Caco-2 (cell line): ENCODE results near the gene PIGO. TPM values are rescaled to one million over a fixed set of nuclear protein-coding genes. Genes with fewer than 3 reads are reported as not detected.

Experiments used
- BruUV-seq: library from RNA; stranded (reverse); fragments of 400-500 nt; replicated peaks from 2 replicates; lab custom pipeline; 2021; lab: Mats Ljungman, UMichigan
- CTCF ChIA-PET: fragments of 300-600 bp; sonication (Branson Sonifier 250); formaldehyde crosslinking; loops from one replicate; lab custom pipeline; 2022; ENCODE audit warnings: antibody characterized with exemption; lab: Charles Lee
- POLR2A ChIA-PET: fragments of 300-600 bp; sonication (Branson Sonifier 250); formaldehyde crosslinking; loops from one replicate; lab custom pipeline; 2022; ENCODE audit warnings: antibody characterized with exemption; lab: Charles Lee
- DNase-seq, 2 experiments: peaks; one replicate each; pipeline versions ENCODE4 v3.0.0 to v3.0.0-alpha.2; 2020 to 2022
- H3K27me3 ChIP-seq: replicated peaks from 2 replicates; pipeline ENCODE4 v1.6.0; 2011; ENCODE audit warnings: low read length; ENCODE audit not compliant: control insufficient read depth, insufficient read depth
- H3K36me3 ChIP-seq: 2 replicates; pipeline ENCODE4 v1.5.1; 2011; ENCODE audit warnings: low read length; ENCODE audit not compliant: control insufficient read depth, insufficient read depth
- H3K4me1 ChIP-seq: fragments of 250-450 bp; sonication (Bioruptor Pico); 2 replicates; pipeline ENCODE4 v1.5.1; 2020; ENCODE audit warnings: mild to moderate bottlenecking
- H3K4me3 ChIP-seq: 2 replicates; pipeline ENCODE4 v1.5.1; 2011; ENCODE audit warnings: low read depth, mild to moderate bottlenecking, control low read depth, low read length
- H3K9me3 ChIP-seq: fragments of 250-450 bp; sonication (Bioruptor Pico); 2 replicates; pipeline ENCODE4 v1.5.1; 2020; ENCODE audit warnings: mild to moderate bottlenecking, moderate library complexity
- H3K27ac Mint-ChIP-seq: one replicate; pipeline ENCODE4 v1.8.0; 2022; ENCODE audit warnings: mixed read lengths; ENCODE audit not compliant: unreplicated experiment
- H3K27me3 Mint-ChIP-seq: one replicate; pipeline ENCODE4 v1.8.0; 2022; ENCODE audit warnings: mixed read lengths; ENCODE audit not compliant: insufficient read depth, unreplicated experiment
- H3K36me3 Mint-ChIP-seq: one replicate; pipeline ENCODE4 v1.8.0; 2022; ENCODE audit warnings: mild to moderate bottlenecking, mixed read lengths; ENCODE audit not compliant: insufficient read depth, unreplicated experiment
- H3K4me1 Mint-ChIP-seq: one replicate; pipeline ENCODE4 v1.8.0; 2022; ENCODE audit warnings: low read depth, mixed read lengths; ENCODE audit not compliant: unreplicated experiment
- H3K4me3 Mint-ChIP-seq: one replicate; pipeline ENCODE4 v1.8.0; 2022; ENCODE audit warnings: mild to moderate bottlenecking, moderate library complexity, mixed read lengths; ENCODE audit not compliant: unreplicated experiment
- H3K9me3 Mint-ChIP-seq: one replicate; pipeline ENCODE4 v1.8.0; 2022; ENCODE audit warnings: mixed read lengths; ENCODE audit not compliant: unreplicated experiment
- CTCF ChIP-seq, 2 experiments: fragments of 200-600 bp in 1 of 2; IDR thresholded peaks; 1 replicate in 1 of 2; 2 replicates in 1 of 2; pipeline versions ENCODE4 v1.5.1 to v1.8.0; 2011 to 2022; ENCODE audit warnings: antibody characterized with exemption in 1 of 2, control low read depth in 1 of 2, inconsistent platforms in 1 of 2, low read depth in 1 of 2, low read length in 1 of 2, mild to moderate bottlenecking in 1 of 2, moderate library complexity in 1 of 2; ENCODE audit not compliant: insufficient read depth in 1 of 2, severe bottlenecking in 1 of 2, unreplicated experiment in 1 of 2
- intact Hi-C: fragments of 100-400 bp; cut with micrococcal nuclease; formaldehyde crosslinking; loops from one replicate; pipeline ENCODE4 v1.10.0; 2022; ENCODE audit not compliant: unreplicated experiment
- total RNA-seq: library from RNA; stranded (reverse); gene quantifications from 2 replicates; pipeline ENCODE4 v1.2.3, GENCODE V29; 2022

The PIGO gene
- total RNA-seq, 1 experiment from 2014 or later, result 38.7 TPM

DNA sequence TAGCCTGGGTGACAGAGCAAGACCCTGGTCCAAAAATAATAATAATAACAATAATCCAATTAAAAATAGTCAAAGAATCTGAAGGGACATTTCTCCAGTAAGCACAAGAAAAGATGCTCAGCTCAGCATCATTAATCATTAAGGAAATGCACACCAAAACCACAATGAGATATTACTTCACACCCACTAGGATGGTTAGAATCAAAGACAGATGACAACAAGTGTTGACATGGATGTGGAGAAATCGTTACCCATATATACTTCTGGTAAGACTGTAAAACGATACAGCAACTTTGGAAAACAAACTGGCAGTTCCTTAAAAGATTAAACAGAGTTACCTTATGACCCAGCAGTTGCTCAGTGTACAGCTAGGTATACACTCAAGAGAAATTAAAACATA is 11.3 kb downstream of the PIGO start:
- H3K27me3 ChIP-seq, result no peaks in the 10 kb centered on the region
- intact Hi-C loops, result no loop called here
- no peak overlapping the region for H3K4me3 ChIP-seq
- POLR2A ChIA-PET, result no interaction called here
- no TSS peak for BruUV-seq
- CTCF ChIA-PET, result no interaction called here
- TF ChIP-seq CTCF (IDR thresholded peaks at IDR 0.05; ENCODE audit: insufficient read depth in 1 of 2, low read depth in 1 of 2, low read length in 1 of 2, severe bottlenecking in 1 of 2, unreplicated experiment in 1 of 2), result no peak
- H3K27me3 Mint-ChIP-seq, result no peaks in the 10 kb centered on the region
- no peak overlapping the region for H3K27ac Mint-ChIP-seq
- H3K9me3 Mint-ChIP-seq, result no peaks in the 10 kb centered on the region
- H3K36me3 ChIP-seq, result no peaks in the 10 kb centered on the region
- no peaks in the 10 kb centered on the region for H3K9me3 ChIP-seq
- no peaks in the 10 kb centered on the region for H3K4me1 Mint-ChIP-seq
- peaks cover 3% of the 10 kb centered on the region for H3K36me3 Mint-ChIP-seq
- no peak overlapping the region for H3K4me3 Mint-ChIP-seq
- no peaks in the 10 kb centered on the region for H3K4me1 ChIP-seq
- DNase-seq, result no peak

DNA sequence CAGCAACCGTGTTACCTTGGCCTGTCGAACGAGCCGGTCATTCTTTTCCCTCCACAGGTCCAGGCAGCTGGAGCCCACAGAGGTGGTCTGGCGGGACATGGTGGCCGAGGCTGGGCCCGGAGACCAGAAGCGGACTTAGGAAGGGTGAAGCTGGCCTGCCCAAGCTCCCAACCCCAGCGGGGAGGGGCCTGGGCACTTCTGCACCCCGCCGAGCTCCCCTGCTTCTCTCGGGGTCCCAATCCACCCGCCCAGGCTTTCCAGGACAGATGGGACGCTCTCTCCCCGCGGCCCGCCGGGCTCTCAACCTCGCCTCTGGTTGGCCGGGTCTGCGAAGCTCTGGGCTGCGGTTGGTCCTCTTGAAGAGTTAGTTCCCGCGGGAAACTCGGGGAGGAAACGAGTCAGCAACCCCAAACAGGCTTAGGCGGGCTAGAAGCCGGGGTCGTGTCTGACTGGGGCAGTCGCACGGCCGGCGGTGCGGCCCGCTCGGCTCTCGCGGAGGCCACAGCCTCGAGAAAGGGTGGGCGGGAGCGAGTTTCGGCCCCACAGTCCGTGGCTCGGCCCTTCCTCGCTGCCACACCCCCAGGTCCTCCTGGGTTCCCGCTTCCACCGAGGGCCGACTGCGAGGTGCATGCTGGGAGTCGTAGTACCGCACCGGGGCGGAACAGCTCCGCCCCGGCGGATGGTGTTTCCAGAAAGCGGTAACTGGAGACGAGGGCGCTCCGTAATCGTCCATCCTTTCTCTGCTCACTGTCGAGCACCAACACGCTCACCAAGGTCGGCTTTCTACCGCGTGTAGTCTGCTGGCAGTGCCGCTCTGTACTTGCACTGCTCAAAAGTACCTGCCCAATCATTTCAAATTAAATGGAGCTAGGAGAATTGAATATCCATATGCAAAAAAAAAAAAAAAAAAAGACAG is 16.7 kb downstream of the PIGO start, which contains the start of gene FANCG:
FANCG (minus strand) TSS at position 517 of the 916 bp plus-strand sequence; CDS start at position 99, 418 bp downstream.
- Mint-ChIP-seq H3K4me3 (peak within 1 kb of the TSS; percentile 86), H3K27ac (peak within 1 kb of the TSS; percentile 87), H3K36me3 (peaks cover 31% of the 10 kb centered on the region), H3K27me3 (no peaks in the 10 kb centered on the region), H3K4me1 (peaks cover 7% of the 10 kb centered on the region), H3K9me3 (no peaks in the 10 kb centered on the region)
- POLR2A ChIA-PET, result interaction anchor here (1.0 to 2.2 kb wide), 4 partner anchors 8 to 90 kb away, joined by 3 to 14 read pairs (median 6); partner anchors contain the start of genes ATOSB, DNAJB5, STOML2 and VCP
- peaks cover 10% of the 10 kb centered on the region; the same call in 1 of the 2 replicates for H3K4me1 ChIP-seq
- no peak for TF ChIP-seq CTCF (IDR thresholded peaks at IDR 0.05; ENCODE audit: insufficient read depth in 1 of 2, low read depth in 1 of 2, low read length in 1 of 2, severe bottlenecking in 1 of 2, unreplicated experiment in 1 of 2)
- H3K9me3 ChIP-seq, result no peaks in the 10 kb centered on the region
- CTCF ChIA-PET, result interaction anchor here (0.6 to 1.6 kb wide), 6 partner anchors 10 to 554 kb away, joined by 3 to 10 read pairs (median 7); partner anchors contain the start of genes PIGO and STOML2
- intact Hi-C loops, result loop anchor here (1.0 kb wide), 2 partner anchors 7 to 17 kb away; partner anchors contain the start of genes PIGO and VCP
- H3K4me3 ChIP-seq, result peak within 1 kb of the TSS; percentile 88
- no TSS peak for BruUV-seq
- H3K27me3 ChIP-seq, result no peaks in the 10 kb centered on the region
- peak; percentile 92 to 93 for DNase-seq
- H3K36me3 ChIP-seq, result peaks cover 2% of the 10 kb centered on the region; the same call in 1 of the 2 replicates

DNA sequence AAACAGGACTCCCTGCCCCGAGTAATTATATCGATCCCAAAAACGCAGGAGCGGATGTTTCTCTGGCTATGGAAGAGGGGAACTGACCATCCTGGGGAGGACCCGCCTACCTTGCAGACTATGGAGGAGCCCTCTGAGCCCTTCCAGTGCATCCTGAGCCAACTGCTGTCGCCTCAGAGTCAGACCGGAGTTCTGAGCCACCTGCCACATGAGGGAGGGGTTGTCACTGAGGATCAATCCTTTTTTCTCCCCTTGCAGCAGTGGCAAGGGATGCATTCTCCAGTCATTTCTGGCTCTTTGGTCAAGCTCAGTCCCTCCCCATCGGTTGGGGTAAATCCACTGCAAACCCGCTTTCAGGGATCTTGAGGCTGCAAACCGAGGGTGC is 17.4 kb downstream of the PIGO start:
- intact Hi-C loops, result loop anchor here (1.0 kb wide), 1 partner anchor 17 kb away; the partner anchor contains the start of gene PIGO
- TF ChIP-seq CTCF (IDR thresholded peaks at IDR 0.05; ENCODE audit: insufficient read depth in 1 of 2, low read depth in 1 of 2, low read length in 1 of 2, severe bottlenecking in 1 of 2, unreplicated experiment in 1 of 2), result no peak
- no peak for DNase-seq
- Mint-ChIP-seq H3K27ac (peak overlapping the region; percentile 87), H3K27me3 (no peaks in the 10 kb centered on the region), H3K4me1 (peaks cover 7% of the 10 kb centered on the region), H3K36me3 (peaks cover 31% of the 10 kb centered on the region), H3K4me3 (peak overlapping the region; percentile 86), H3K9me3 (no peaks in the 10 kb centered on the region)
- Histone ChIP-seq H3K4me3 (peak overlapping the region; percentile 88), H3K27me3 (no peaks in the 10 kb centered on the region), H3K36me3 (peaks cover 2% of the 10 kb centered on the region; the same call in 1 of the 2 replicates), H3K9me3 (no peaks in the 10 kb centered on the region), H3K4me1 (peaks cover 10% of the 10 kb centered on the region; the same call in 1 of the 2 replicates)
- CTCF ChIA-PET, result interaction anchor here (1.0 to 1.6 kb wide), 4 partner anchors 18 to 179 kb away, joined by 4 to 10 read pairs (median 7); partner anchors contain the start of genes PIGO and STOML2
- BruUV-seq, result TSS peak; percentile 43
- POLR2A ChIA-PET, result interaction anchor here (1.0 to 2.2 kb wide), 4 partner anchors 7 to 90 kb away, joined by 3 to 14 read pairs (median 6); partner anchors contain the start of genes ATOSB, DNAJB5, STOML2 and VCP
